K562 (cell line): ENCODE measurements around the gene NDUFAF4. TPM values are rescaled to one million over a fixed set of nuclear protein-coding genes. Genes with fewer than 3 reads are reported as not detected.

Experiments used
- BACH1 ChIP-seq: fragments of 200-800 bp; sonication (Bioruptor generic); IDR thresholded peaks from 2 replicates; pipeline ENCODE4 v1.6.1; 2016; ENCODE audit warnings: missing genetic modification characterization, missing compliant biosample characterization
- CREB1 ChIP-seq, 2 experiments: sonication (generic) in 1 of 2; formaldehyde crosslinking in 1 of 2; IDR thresholded peaks; 2 replicates each; pipeline versions ENCODE4 v1.6.1 to v1.8.0; 2012 to 2022; ENCODE audit warnings: inconsistent platforms in 1 of 2, mild to moderate bottlenecking in 1 of 2, missing genetic modification reagents in 1 of 2, moderate library complexity in 1 of 2
- DDX20 ChIP-seq: fragments of 450-650 bp; IDR thresholded peaks from 2 replicates; pipeline ENCODE4 v1.6.1; 2016; ENCODE audit warnings: missing genetic modification characterization, low read depth, mild to moderate bottlenecking, missing compliant biosample characterization, moderate library complexity
- HDAC3 ChIP-seq: fragments of 450-650 bp; IDR thresholded peaks from 2 replicates; pipeline ENCODE4 v1.6.1; 2018; ENCODE audit warnings: borderline replicate concordance, mild to moderate bottlenecking, moderate library complexity; ENCODE audit not compliant: partially characterized antibody
- HEY1 ChIP-seq: fragments of 250-450 bp; sonication (Bioruptor Pico); IDR thresholded peaks from 2 replicates; pipeline ENCODE4 v1.5.0; 2020; ENCODE audit warnings: mild to moderate bottlenecking, moderate library complexity, borderline replicate concordance
- NCOR1 ChIP-seq: fragments of 450-650 bp; IDR thresholded peaks from 2 replicates; pipeline ENCODE4 v1.6.1; 2016; ENCODE audit warnings: mild to moderate bottlenecking, moderate library complexity
- PHF8 ChIP-seq: fragments of 200-600 bp; sonication (generic); IDR thresholded peaks from 2 replicates; pipeline ENCODE4 v1.6.1; 2012; ENCODE audit warnings: mixed run types, mild to moderate bottlenecking, inconsistent platforms, low read length, moderate library complexity, borderline replicate concordance
- POLR2AphosphoS2 ChIP-seq: IDR thresholded peaks from 2 replicates; pipeline ENCODE4 v1.6.1; 2012; ENCODE audit warnings: low read length, improper control_type of control experiment
- POLR2B ChIP-seq: fragments of 450-650 bp; IDR thresholded peaks from 2 replicates; pipeline ENCODE4 v1.6.1; 2018; ENCODE audit warnings: low read depth; ENCODE audit not compliant: partially characterized antibody
- SUPT5H ChIP-seq: fragments of 450-650 bp; IDR thresholded peaks from 2 replicates; pipeline ENCODE4 v1.6.1; 2016
- TSC22D4 ChIP-seq: fragments of 450-650 bp; IDR thresholded peaks from 2 replicates; pipeline ENCODE4 v1.6.1; 2016; ENCODE audit warnings: missing genetic modification characterization, missing biosample characterization, control low read depth
- ZNF347 ChIP-seq: fragments of 450-650 bp; formaldehyde crosslinking; IDR thresholded peaks from 2 replicates; pipeline ENCODE4 v1.4.0; 2020; ENCODE audit warnings: low read depth, mild to moderate bottlenecking, moderate library complexity
- polyA plus RNA-seq, 8 experiments: library from polyadenylated mRNA; depleted of rRNA in 4 of 8; stranded (reverse) in 5 of 8; unstranded in 3 of 8; fragments of >200 nt; fragmentation: Nextera tagmentation in 2 of 8; fragmentation: Illumina TruSeq in 1 of 8; extraction: Ambion mirVana in 2 of 8; extraction: Trizol in 1 of 8; gene quantifications; 2 replicates each; pipeline versions ENCODE4 v1.2.1 to v1.2.3, GENCODE V29; 2011 to 2014; ENCODE audit warnings: inconsistent platforms in 1 of 8, missing spikeins in 1 of 8
- total RNA-seq, 7 experiments: library from RNA; depleted of rRNA in 6 of 7; stranded (reverse); fragments of >200 nt in 6 of 7; fragmentation: Illumina TruSeq in 2 of 7; extraction: Trizol in 2 of 7; gene quantifications; 2 replicates each; pipeline versions ENCODE4 v1.2.1 to v1.2.3, GENCODE V29; 2011 to 2021; ENCODE audit warnings: low replicate concordance in 1 of 7
- TF ChIP-seq, protein P1 (sequence below): sonication (generic); IDR thresholded peaks from 2 replicates; pipeline ENCODE4 v1.6.1; 2016
- TF ChIP-seq, protein P2 (sequence below), 2 experiments: fragments of 450-650 bp; formaldehyde crosslinking in 1 of 2; IDR thresholded peaks; 2 replicates each; pipeline versions ENCODE4 v1.4.0 to v1.6.1; 2014 to 2020; ENCODE audit warnings: mild to moderate bottlenecking in 2 of 2, borderline replicate concordance in 1 of 2, low read depth in 1 of 2
- TF ChIP-seq, protein P3 (sequence below), 2 experiments: fragments of 450-650 bp; conservative IDR thresholded peaks; 2 replicates each; pipeline ENCODE4 v1.6.1; 2017; ENCODE audit warnings: mild to moderate bottlenecking in 2 of 2, moderate library complexity in 2 of 2

NDUFAF4 gene
- total and polyA plus RNA-seq, 9 of the 15 experiments (the other 6 are each of a cell fraction or from before 2014, with no cell fraction given), result 45.0 to 418 (median 136) TPM

DNA sequence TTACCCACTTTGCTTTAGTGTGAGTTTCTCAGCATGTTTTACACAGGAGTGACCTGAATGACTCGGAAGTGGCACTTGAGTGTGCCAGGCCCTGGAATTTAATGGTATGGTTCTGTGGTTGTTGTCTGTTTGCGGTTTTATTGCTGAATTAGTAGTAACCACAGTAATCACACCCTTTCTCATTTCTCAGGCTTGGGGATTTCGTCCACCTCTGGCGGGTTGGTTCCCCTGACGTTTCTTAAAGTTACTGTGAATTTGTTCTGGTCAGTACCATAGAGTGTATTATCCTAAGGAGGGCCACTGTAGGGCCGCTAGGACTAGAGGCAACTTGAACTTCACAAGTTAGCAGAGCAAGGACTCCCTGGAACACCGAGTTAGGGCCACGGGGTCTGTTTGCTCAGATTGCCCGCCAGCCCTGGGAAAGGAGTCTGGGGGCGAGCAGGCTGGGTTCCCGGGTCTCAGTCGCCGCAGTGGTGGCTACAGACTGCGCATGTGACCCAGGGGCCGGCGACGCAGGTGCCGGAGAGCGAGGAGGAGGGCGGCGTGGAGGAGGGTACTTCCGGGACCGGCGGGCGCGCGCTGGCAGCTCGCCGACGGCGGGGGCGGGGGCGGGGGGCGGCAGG is 26.3 kb upstream of the NDUFAF4 start (continued):
- TF ChIP-seq, protein P1, sequence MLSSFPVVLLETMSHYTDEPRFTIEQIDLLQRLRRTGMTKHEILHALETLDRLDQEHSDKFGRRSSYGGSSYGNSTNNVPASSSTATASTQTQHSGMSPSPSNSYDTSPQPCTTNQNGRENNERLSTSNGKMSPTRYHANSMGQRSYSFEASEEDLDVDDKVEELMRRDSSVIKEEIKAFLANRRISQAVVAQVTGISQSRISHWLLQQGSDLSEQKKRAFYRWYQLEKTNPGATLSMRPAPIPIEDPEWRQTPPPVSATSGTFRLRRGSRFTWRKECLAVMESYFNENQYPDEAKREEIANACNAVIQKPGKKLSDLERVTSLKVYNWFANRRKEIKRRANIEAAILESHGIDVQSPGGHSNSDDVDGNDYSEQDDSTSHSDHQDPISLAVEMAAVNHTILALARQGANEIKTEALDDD, result no peak
- TF ChIP-seq SUPT5H (peak; percentile 77), DDX20 (tag) (no peak), CREB1 (IDR thresholded peaks at IDR 0.05) (0 out of 2 replicates have a peak, but pooled peaks have one; percentile 6), CREB1 (CRISPR knock-in tag; IDR thresholded peaks at IDR 0.05) (no peak), POLR2B (peak; percentile 63), POLR2AphosphoS2 (no peak), TSC22D4 (tag) (no peak), HEY1 (CRISPR knock-in tag) (0 out of 2 replicates have a peak, but pooled peaks have one; percentile 44), PHF8 (peak; percentile 81; the same call in 1 of the 2 replicates), ZNF347 (CRISPR knock-in tag) (no peak), BACH1 (tag) (0 out of 2 replicates have a peak, but pooled peaks have one; percentile 18), HDAC3 (no peak), NCOR1 (no peak)
- TF ChIP-seq, protein P2, sequence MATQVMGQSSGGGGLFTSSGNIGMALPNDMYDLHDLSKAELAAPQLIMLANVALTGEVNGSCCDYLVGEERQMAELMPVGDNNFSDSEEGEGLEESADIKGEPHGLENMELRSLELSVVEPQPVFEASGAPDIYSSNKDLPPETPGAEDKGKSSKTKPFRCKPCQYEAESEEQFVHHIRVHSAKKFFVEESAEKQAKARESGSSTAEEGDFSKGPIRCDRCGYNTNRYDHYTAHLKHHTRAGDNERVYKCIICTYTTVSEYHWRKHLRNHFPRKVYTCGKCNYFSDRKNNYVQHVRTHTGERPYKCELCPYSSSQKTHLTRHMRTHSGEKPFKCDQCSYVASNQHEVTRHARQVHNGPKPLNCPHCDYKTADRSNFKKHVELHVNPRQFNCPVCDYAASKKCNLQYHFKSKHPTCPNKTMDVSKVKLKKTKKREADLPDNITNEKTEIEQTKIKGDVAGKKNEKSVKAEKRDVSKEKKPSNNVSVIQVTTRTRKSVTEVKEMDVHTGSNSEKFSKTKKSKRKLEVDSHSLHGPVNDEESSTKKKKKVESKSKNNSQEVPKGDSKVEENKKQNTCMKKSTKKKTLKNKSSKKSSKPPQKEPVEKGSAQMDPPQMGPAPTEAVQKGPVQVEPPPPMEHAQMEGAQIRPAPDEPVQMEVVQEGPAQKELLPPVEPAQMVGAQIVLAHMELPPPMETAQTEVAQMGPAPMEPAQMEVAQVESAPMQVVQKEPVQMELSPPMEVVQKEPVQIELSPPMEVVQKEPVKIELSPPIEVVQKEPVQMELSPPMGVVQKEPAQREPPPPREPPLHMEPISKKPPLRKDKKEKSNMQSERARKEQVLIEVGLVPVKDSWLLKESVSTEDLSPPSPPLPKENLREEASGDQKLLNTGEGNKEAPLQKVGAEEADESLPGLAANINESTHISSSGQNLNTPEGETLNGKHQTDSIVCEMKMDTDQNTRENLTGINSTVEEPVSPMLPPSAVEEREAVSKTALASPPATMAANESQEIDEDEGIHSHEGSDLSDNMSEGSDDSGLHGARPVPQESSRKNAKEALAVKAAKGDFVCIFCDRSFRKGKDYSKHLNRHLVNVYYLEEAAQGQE (IDR thresholded peaks at IDR 0.05; ENCODE audit: borderline replicate concordance), result no peak
- TF ChIP-seq, protein P2 (CRISPR knock-in tag; IDR thresholded peaks at IDR 0.05; ENCODE audit: low read depth), result no peak
- TF ChIP-seq, protein P3, sequence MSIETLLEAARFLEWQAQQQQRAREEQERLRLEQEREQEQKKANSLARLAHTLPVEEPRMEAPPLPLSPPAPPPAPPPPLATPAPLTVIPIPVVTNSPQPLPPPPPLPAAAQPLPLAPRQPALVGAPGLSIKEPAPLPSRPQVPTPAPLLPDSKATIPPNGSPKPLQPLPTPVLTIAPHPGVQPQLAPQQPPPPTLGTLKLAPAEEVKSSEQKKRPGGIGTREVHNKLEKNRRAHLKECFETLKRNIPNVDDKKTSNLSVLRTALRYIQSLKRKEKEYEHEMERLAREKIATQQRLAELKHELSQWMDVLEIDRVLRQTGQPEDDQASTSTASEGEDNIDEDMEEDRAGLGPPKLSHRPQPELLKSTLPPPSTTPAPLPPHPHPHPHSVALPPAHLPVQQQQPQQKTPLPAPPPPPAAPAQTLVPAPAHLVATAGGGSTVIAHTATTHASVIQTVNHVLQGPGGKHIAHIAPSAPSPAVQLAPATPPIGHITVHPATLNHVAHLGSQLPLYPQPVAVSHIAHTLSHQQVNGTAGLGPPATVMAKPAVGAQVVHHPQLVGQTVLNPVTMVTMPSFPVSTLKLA (conservative IDR thresholded peaks at IDR 0.05), result peak; percentile 13 to 46; a peak in 1 of 4 replicates
